Coronary artery (tissue), 2 donors: ENCODE results near the gene PLBD2.

Source experiments
- DNase-seq: peaks from one replicate; pipeline ENCODE4 v3.0.0-alpha.2; 2017; ENCODE audit warnings: low spot score
- H3K27ac ChIP-seq, 2 donors: fragments of 200-600 bp; sonication (generic); one replicate each; pipeline ENCODE4 v1.5.1; 2016 to 2019
- H3K4me3 ChIP-seq: fragments of 200-600 bp; sonication (generic); 2 replicates; pipeline ENCODE4 v1.5.1; 2016; ENCODE audit warnings: mild to moderate bottlenecking, moderate library complexity
- CTCF ChIP-seq: fragments of 200-600 bp; sonication (generic); IDR thresholded peaks from one replicate; pipeline ENCODE4 v1.5.1; 2019; ENCODE audit warnings: antibody characterized with exemption

The PLBD2 gene

GRCh38 chr12:113392988-113393579, 34.7 kb downstream of the PLBD2 start:
- no peak for TF ChIP-seq CTCF

GRCh38 chr12:113393749-113394148, 35.4 kb downstream of the PLBD2 start:
- no peak for TF ChIP-seq CTCF
- no peak overlapping the region for H3K4me3 ChIP-seq
- DNase-seq: no peak
- no peak overlapping the region for H3K27ac ChIP-seq

More at GRCh38 chr12:113392988-113393579, 34.7 kb downstream of the PLBD2 start:
- no peak for DNase-seq
- H3K4me3 ChIP-seq: no peak overlapping the region
- no peak overlapping the region for H3K27ac ChIP-seq

GRCh38 chr12:113395119-113395518, 36.7 kb downstream of the PLBD2 start:
- Histone ChIP-seq H3K27ac (no peak overlapping the region), H3K4me3 (no peak overlapping the region)
- DNase-seq: no peak
- no peak for TF ChIP-seq CTCF

- no peak for DNase-seq
- Histone ChIP-seq H3K4me3 (no peak overlapping the region), H3K27ac (no peak overlapping the region)
- TF ChIP-seq CTCF: no peak
These were observed 37.8 kb downstream of the PLBD2 start for GRCh38 chr12:113396200-113396599.

GRCh38 chr12:113396828-113397496, 38.6 kb downstream of the PLBD2 start:
- H3K4me3 ChIP-seq: no peak overlapping the region
- H3K27ac ChIP-seq: no peak overlapping the region
- no peak for TF ChIP-seq CTCF
- DNase-seq: no peak

GRCh38 chr12:113397497-113398197, 39.3 kb downstream of the PLBD2 start:
- Histone ChIP-seq H3K27ac (no peak overlapping the region), H3K4me3 (no peak overlapping the region)
- TF ChIP-seq CTCF: no peak
- DNase-seq: no peak
